GM11168 (cell line): Measurements from ENCODE around the gene ZNF483.
"Not testable (repeated sequence)": the region's sequence is repeated elsewhere in the genome, so short reads cannot be mapped to it uniquely, and the experiment has no call there.

Experiments
- in situ Hi-C: fragments of 300-500 bp; cut with MboI; formaldehyde crosslinking; loops from one replicate; pipeline ENCODE4 v1.12.0; 2022; ENCODE audit warnings: low sequenced_read_pairs; ENCODE audit not compliant: unreplicated experiment

The ZNF483 gene

GRCh38 chr9:111533099-111533790 is 8.3 kb downstream of the ZNF483 start:
- in situ Hi-C loops, result no loop called here

DNA sequence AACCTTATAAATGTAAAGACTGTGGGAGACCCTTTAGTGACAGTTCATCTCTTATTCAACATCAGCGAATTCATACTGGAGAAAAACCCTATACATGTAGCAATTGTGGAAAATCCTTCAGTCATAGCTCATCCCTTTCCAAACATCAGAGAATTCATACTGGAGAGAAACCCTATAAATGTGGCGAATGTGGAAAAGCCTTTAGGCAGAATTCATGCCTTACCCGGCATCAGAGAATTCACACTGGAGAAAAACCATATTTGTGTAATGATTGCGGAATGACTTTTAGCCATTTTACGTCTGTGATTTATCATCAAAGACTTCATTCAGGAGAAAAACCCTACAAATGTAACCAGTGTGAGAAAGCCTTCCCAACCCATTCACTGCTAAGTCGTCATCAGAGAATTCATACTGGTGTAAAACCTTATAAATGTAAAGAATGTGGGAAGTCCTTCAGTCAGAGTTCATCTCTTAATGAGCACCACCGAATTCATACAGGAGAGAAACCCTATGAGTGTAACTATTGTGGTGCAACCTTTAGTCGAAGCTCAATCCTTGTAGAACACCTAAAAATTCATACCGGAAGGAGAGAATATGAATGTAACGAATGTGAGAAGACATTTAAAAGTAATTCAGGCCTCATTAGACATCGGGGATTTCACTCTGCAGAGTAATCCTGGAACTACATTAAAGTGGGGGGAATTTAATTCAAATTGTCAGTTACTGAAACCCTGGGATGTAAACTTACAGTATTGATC is 17.7 kb downstream of the ZNF483 start:
- in situ Hi-C loops, result no loop called here

DNA sequence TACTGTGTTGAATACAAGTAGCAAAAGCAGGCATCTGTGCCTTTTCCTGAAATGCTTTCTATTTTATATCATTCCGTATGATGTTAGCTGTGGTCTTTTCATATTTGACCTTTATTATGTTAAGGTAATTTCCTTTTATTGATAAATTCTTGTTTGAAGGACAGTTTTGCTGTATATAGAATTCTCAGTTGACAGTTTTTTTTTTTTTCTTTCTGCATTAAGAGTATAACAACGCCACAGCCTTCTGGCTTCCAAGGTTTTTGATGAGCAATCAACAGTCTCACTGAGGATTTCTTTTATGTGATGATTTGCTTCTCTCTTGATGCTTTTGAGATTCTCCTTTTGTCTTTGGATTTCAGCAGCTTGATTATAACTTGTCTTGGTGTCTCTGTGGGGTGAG is 23.6 kb downstream of the ZNF483 start:
- in situ Hi-C loops, result no loop called here

- in situ Hi-C loops, result not testable (repeated sequence)
Measured at GRCh38 chr9:111555425-111555824, 30.4 kb downstream of the ZNF483 start.

GRCh38 chr9:111559000-111559610 is 34.1 kb downstream of the ZNF483 start:
- in situ Hi-C loops, result no loop called here

- in situ Hi-C loops, result no loop called here
Measured at GRCh38 chr9:111561165-111561719, 36.3 kb downstream of the ZNF483 start.

DNA sequence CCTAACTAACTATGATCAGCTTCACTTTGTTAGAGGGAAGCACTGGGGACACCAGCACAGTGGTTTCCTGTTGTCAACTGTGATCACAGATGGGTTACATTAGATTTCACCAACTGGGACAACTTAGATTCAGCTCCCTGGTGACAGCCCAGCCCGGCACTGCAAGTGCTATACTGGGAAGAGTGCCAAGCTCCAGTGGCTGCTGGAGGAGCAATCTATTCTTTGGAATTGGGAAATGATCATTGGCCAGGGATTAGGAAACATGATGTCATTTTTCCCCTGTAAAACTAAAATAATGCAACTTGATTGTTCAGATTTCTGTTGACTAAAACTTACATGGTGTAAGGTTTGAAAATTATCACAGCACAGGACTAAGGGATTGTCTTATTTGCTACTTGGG is 41.3 kb downstream of the ZNF483 start:
- in situ Hi-C loops, result no loop called here

DNA sequence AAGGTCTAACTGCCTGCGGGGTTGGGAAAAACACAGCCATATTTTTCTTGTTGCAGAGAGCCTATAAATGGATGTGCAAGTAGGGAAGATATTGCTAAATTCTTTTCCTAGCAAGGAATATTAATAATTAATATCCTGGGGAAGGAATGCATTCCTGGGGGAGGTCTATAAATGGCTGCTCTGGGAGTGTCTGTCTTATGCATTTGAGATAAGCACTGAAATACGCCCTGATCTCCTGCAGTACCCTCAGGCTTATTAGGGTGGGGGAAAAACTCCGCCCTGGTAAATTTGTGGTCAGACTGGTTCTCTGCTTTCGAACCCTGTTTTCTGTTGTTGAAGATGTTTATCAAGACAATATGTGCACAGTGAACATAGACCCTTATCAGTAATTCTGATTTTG is 43.1 kb downstream of the ZNF483 start:
- in situ Hi-C loops, result not testable (repeated sequence)

- in situ Hi-C loops, result no loop called here
Measured at GRCh38 chr9:111572950-111573604, 48.1 kb downstream of the ZNF483 start.

GRCh38 chr9:111582888-111583287 is 57.9 kb downstream of the ZNF483 start:
- in situ Hi-C loops, result no loop called here

- in situ Hi-C loops, result no loop called here
Measured at GRCh38 chr9:111586378-111586777, 61.4 kb downstream of the ZNF483 start.

- in situ Hi-C loops, result no loop called here
Measured at GRCh38 chr9:111588846-111589245, 63.9 kb downstream of the ZNF483 start.

DNA sequence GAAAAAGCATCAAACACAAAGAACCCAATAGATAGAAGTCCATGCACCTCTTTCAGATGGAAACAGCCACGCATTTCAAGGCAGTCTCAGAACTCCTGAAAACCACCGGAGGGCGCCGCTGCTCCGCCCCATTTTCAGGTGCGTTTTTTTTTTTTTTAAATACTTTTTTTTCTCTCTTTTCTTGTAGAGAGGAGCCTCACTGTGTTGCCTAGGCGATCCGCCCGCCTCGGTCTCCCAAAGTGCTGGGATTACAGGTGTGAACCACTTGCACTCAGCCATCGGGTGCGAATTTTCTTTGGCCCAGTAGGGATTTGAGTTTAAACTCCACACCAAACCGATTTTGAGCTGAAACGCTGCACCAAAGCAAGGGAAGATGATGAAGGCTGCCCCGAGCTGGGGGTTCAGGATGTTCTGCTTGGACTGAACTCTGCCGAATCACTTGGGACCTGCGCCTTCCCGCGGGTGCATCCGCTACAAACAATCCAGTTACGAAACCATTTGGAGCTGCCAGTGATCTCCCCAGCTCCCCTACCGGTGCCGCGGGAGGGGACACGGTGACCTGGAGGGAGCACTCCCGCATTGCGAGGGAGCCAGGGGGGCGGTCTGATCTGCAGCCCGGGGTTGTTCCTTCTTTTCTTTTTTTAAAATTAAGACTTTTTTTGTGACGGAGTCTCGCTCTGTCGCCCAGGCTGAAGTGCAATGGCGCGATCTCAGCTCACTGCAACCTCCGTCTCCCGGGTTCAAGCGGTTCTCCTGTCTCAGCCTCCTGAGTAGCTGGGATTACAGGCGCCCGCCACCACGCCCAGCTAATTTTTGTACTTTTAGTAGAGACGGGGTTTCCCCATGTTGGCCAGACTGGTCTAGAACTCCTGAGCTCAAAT is 73.1 kb downstream of the ZNF483 start:
- in situ Hi-C loops, result no loop called here

- in situ Hi-C loops, result no loop called here
Measured at GRCh38 chr9:111598733-111599091, 73.7 kb downstream of the ZNF483 start.

- in situ Hi-C loops, result no loop called here
Measured at GRCh38 chr9:111599092-111599954, 74.3 kb downstream of the ZNF483 start, which contains the start of gene PTGR1. Gene PTGR1 (minus strand): TSS chr9:111599647. CDS start chr9:111597422, 2,225 bp downstream.

- in situ Hi-C loops, result no loop called here
Measured at GRCh38 chr9:111599955-111600343, 75.0 kb downstream of the ZNF483 start.

DNA sequence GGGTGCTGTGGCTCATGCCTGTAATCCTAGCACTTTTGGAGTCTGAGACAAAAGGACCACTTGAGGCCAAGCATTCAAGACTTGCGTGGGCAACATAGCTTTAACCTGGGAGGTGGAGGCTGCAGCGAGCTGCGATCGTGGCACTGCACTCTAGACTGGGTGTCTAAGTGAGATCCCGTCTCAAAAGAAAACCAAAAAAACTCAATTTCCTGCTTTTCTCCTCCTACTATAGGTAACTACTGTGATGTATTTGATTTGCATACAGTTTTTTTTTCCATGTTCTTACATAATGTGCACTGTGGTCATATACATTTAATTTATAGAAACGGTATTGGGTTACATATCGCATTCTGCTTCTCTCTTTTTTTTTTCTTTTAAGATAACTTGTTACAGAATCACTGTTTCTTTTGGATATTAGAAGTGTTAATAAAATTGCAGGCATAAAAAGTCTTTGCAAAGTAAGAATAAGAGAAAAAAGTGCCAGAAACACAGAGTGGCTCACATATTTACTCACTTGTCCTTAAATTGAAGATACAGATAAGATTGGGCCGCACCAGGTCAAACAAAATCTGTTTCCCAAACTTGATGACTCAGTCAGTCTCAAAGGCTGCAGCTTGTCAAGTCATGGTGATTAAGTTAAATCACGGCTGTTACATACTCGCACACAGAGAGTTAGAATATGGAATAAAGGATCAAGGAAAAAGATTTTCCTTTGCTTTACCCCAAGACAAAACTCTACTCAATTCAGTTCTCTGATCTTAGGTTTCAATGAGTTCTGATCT is 76.4 kb downstream of the ZNF483 start:
- in situ Hi-C loops, result no loop called here

- in situ Hi-C loops, result no loop called here
Measured at GRCh38 chr9:111603041-111603440, 78.1 kb downstream of the ZNF483 start.
